Parathyroid adenoma (tissue), 2 donors: ENCODE data around the gene DLX3.

Source experiments
- H2AFZ ChIP-seq: fragments of 300-600 bp; sonication (generic); one replicate; pipeline ENCODE4 v1.7.0; 2017; ENCODE audit warnings: antibody characterized with exemption, mild to moderate bottlenecking
- H3K27ac ChIP-seq: fragments of 300-600 bp; sonication (generic); one replicate; pipeline ENCODE4 v1.7.0; 2017
- H3K27me3 ChIP-seq: fragments of 300-600 bp; sonication (generic); one replicate; pipeline ENCODE4 v1.7.0; 2017; ENCODE audit warnings: low read length; ENCODE audit not compliant: control insufficient read depth, insufficient read depth
- H3K36me3 ChIP-seq: fragments of 300-600 bp; sonication (generic); one replicate; pipeline ENCODE4 v1.7.0; 2017; ENCODE audit warnings: low read length; ENCODE audit not compliant: control insufficient read depth, insufficient read depth
- H3K4me1 ChIP-seq: fragments of 300-600 bp; sonication (generic); one replicate; pipeline ENCODE4 v1.7.0; 2017; ENCODE audit warnings: control low read depth
- H3K4me2 ChIP-seq: fragments of 300-600 bp; sonication (generic); one replicate; pipeline ENCODE4 v1.7.0; 2017; ENCODE audit warnings: low read length
- H3K4me3 ChIP-seq: fragments of 300-600 bp; sonication (generic); one replicate; pipeline ENCODE4 v1.7.0; 2017; ENCODE audit warnings: low read depth, low read length
- H3K79me2 ChIP-seq: fragments of 300-600 bp; sonication (generic); one replicate; pipeline ENCODE4 v1.7.0; 2017; ENCODE audit warnings: control low read depth
- H3K9ac ChIP-seq: fragments of 300-600 bp; sonication (generic); one replicate; pipeline ENCODE4 v1.7.0; 2017; ENCODE audit warnings: mild to moderate bottlenecking
- H3K9me3 ChIP-seq: fragments of 300-600 bp; sonication (generic); one replicate; pipeline ENCODE4 v1.7.0; 2017; ENCODE audit warnings: low read length; ENCODE audit not compliant: control insufficient read depth
- TF ChIP-seq, protein P1 (sequence below): fragments of 300-600 bp; sonication (generic); IDR thresholded peaks from one replicate; pipeline ENCODE4 v1.7.0; 2017; ENCODE audit warnings: antibody characterized with exemption, mild to moderate bottlenecking
- donor health status: primary hyperparathyroidism.

DLX3 gene

DNA sequence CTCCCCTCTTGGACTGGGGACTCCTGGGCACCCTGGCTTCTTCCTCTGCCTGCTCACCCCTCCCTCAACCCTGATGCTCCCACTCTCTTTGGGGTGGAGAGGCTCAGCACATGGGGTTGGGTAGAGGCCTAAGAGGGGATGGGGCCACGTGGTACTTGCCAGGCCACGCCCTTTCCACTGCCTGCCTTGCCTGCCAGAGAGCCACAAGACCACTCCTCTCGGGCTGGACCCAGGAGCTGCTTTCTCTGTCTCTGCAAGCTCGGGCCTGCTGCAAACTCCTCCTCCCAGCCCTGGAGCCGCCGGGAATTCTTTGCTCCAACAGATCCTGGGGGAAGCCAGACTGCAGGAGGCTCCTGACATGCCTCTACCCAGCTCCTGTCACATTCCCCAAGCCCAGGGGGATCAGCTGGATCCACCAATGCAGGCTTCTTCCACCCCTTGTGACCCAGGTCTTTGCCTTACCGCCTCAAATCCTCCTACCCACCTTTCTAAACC lies 14.3 kb downstream of the DLX3 start:
- no peak overlapping the region for H3K4me2 ChIP-seq
- H3K4me1 ChIP-seq, result no peaks in the 10 kb centered on the region
- H3K79me2 ChIP-seq, result no peaks in the 10 kb centered on the region
- no peaks in the 10 kb centered on the region for H3K9me3 ChIP-seq
- no peak overlapping the region for H3K9ac ChIP-seq
- H3K27ac ChIP-seq, result no peak overlapping the region
- H3K27me3 ChIP-seq, result no peaks in the 10 kb centered on the region
- H3K4me3 ChIP-seq, result no peak overlapping the region
- TF ChIP-seq, protein P1, sequence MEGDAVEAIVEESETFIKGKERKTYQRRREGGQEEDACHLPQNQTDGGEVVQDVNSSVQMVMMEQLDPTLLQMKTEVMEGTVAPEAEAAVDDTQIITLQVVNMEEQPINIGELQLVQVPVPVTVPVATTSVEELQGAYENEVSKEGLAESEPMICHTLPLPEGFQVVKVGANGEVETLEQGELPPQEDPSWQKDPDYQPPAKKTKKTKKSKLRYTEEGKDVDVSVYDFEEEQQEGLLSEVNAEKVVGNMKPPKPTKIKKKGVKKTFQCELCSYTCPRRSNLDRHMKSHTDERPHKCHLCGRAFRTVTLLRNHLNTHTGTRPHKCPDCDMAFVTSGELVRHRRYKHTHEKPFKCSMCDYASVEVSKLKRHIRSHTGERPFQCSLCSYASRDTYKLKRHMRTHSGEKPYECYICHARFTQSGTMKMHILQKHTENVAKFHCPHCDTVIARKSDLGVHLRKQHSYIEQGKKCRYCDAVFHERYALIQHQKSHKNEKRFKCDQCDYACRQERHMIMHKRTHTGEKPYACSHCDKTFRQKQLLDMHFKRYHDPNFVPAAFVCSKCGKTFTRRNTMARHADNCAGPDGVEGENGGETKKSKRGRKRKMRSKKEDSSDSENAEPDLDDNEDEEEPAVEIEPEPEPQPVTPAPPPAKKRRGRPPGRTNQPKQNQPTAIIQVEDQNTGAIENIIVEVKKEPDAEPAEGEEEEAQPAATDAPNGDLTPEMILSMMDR, result no peak
- no peak overlapping the region for H2AFZ ChIP-seq
- H3K36me3 ChIP-seq, result no peaks in the 10 kb centered on the region

DNA sequence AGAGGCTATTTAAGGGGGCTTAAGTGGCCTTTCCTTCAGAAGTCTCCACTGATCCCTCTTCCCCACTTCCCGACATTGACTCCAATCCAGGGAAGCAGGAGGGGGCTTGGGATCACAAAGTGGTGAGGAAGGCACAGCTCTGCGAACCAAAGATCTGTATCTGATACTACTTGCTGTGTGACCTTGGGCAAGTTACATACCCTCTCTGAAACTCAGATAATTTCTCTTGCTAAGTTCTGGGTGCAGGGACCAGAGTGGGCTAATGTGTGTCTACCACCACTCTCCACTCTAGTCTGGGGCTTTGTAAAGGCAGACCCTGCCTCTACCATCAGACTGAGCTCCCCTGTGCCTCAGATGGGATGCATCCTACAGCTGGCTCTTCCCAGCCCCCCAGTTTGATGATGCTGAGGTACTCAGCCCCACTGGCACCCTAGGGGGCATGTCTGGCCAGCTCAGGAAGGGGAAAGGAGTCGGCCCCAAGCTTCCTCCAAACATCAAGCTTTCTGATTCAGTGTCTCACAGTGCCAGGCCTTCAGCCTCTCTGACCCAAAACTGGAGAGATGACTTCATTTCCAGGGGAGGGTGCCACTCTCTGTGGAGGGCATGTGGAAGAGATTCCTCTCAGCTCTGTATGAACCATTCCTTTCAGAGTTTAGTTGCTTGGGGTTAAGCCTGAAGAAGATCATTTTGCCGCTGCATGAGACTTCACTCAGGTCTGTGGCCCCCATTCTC lies 15.1 kb downstream of the DLX3 start:
- H3K27ac ChIP-seq, result no peak overlapping the region
- no peaks in the 10 kb centered on the region for H3K36me3 ChIP-seq
- no peak overlapping the region for H2AFZ ChIP-seq
- no peaks in the 10 kb centered on the region for H3K9me3 ChIP-seq
- H3K9ac ChIP-seq, result no peak overlapping the region
- H3K79me2 ChIP-seq, result no peaks in the 10 kb centered on the region
- TF ChIP-seq, protein P1, result no peak
- no peak overlapping the region for H3K4me2 ChIP-seq
- no peaks in the 10 kb centered on the region for H3K27me3 ChIP-seq
- no peaks in the 10 kb centered on the region for H3K4me1 ChIP-seq
- no peak overlapping the region for H3K4me3 ChIP-seq

DNA sequence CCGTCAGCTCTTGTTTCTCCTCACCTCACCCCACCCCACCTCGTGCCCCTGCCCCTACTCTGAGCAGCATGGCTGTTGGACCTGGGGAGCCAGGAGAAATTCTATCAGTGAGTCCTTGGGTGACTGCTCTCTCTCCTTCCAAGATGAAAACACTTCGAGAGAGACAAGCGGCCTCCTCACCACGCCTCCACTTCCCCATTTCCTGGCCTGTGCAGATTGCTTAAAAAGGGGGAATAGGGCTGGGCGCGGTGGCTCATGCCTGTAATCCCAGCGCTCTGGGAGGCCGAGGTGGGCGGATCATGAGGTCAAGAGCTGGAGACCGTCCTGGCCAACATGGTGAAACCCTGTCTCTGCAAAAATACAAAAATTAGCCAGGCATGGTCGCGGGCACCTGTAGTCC lies 16.5 kb downstream of the DLX3 start:
- Histone ChIP-seq H3K4me1 (no peaks in the 10 kb centered on the region), H3K36me3 (no peaks in the 10 kb centered on the region), H3K4me3 (no peak overlapping the region), H3K9me3 (no peaks in the 10 kb centered on the region), H3K9ac (no peak overlapping the region), H2AFZ (no peak overlapping the region), H3K27me3 (no peaks in the 10 kb centered on the region), H3K4me2 (no peak overlapping the region), H3K79me2 (no peaks in the 10 kb centered on the region), H3K27ac (no peak overlapping the region)
- TF ChIP-seq, protein P1, result no peak

DNA sequence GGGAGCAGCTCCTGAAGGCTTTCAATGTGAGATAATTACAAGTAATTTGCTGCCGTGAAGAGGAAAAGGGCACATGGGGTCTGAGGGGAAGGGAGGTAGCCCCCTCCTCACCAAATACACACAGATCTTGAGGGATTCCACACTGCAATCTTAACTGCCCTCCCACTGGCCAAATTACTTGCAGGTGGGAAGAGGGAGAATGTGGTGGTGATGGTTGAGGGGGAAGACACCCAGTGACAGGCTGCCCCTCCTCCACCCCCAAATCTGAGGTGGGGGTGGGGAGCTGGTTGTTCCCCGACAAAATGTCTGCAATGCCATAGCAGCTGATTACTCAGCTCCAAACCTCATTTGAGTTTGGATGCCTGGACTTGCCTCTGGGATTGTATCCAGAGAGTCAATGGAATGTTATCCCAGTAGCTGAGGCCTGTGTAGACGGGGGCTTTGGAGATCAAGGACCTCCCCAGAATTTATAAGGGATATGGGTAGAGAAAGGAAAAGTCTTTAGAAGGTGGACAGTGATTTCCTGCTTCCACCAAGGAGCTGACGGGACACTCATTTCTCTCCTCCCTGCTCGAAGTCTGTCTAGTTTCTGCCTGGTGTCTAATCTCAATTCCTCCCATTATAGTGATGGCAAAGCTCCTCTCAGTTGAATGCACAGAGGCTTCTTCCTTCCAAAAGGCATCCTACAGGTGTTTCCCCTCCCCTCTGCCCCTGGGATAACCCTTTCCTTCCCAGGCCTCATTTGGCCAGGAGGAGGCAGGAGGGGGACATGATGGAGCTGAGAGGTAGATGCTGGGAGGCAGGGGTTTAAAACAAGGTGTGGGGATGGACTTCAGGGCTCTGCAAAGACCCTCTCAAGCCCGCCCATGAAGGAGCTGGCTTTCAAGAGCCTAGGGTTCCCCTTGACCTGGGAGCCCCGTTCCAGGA lies 17.3 kb downstream of the DLX3 start:
- H3K27me3 ChIP-seq, result no peaks in the 10 kb centered on the region
- H3K4me1 ChIP-seq, result no peaks in the 10 kb centered on the region

More for the DNA sequence above, 17.3 kb downstream of the DLX3 start:
- H3K4me3 ChIP-seq, result no peak overlapping the region
- H3K9me3 ChIP-seq, result no peaks in the 10 kb centered on the region
- no peak overlapping the region for H3K4me2 ChIP-seq
- no peaks in the 10 kb centered on the region for H3K79me2 ChIP-seq
- no peak overlapping the region for H3K27ac ChIP-seq
- H3K9ac ChIP-seq, result no peak overlapping the region
- TF ChIP-seq, protein P1, result no peak
- no peak overlapping the region for H2AFZ ChIP-seq
- no peaks in the 10 kb centered on the region for H3K36me3 ChIP-seq
